K562 (cell line): ENCODE results near the gene ZSWIM6. TPM values are rescaled to one million over a fixed set of nuclear protein-coding genes. Genes with fewer than 3 reads are reported as not detected.

Source experiments
- ATAC-seq: fragments of 200-7000 bp; cut with Tn5 transposase; 3 replicates; pipeline ENCODE4 v1.9.1; 2020; ENCODE audit warnings: moderate library complexity
- BruUV-seq: library from RNA; stranded (reverse); fragments of 400-500 nt; replicated peaks from 2 replicates; lab custom pipeline; 2021; lab: Mats Ljungman, UMichigan
- CTCF ChIA-PET: fragments of 300-600 bp; formaldehyde crosslinking; extraction: SDS; loops from one replicate; lab custom pipeline; 2021; ENCODE audit warnings: low intra/inter-chr PET ratio; lab: Yijun Ruan, JAX
- POLR2A ChIA-PET: fragments of 300-600, 350-650 bp; sonication (Branson Sonifier 250); formaldehyde crosslinking; extraction: SDS; loops from one replicate; lab custom pipeline; 2021; ENCODE audit warnings: antibody characterized with exemption, inconsistent platforms; lab: Yijun Ruan, JAX
- DNase-seq, 4 experiments: peaks; one replicate each; pipeline versions ENCODE4 v3.0.0 to v3.0.0-alpha.2; 2011 to 2018; ENCODE audit warnings: low spot score in 3 of 4, mixed read lengths in 3 of 4; ENCODE audit errors: extremely low read depth in 1 of 4
- FAIRE-seq: peaks from 2 replicates; lab custom pipeline; 2011; peaks lifted over from hg19 to GRCh38; lab: Jason Lieb, UNC
- H2AFZ ChIP-seq: 2 replicates; pipeline ENCODE4 v1.6.0; 2011; ENCODE audit warnings: low read depth, low read length, control low read depth, inconsistent platforms
- H3K27ac ChIP-seq: fragments of 200-600 bp; 3 replicates; pipeline ENCODE4 v1.8.0; 2011; ENCODE audit warnings: low read depth, mild to moderate bottlenecking, control low read depth, inconsistent platforms, low read length, moderate library complexity, mixed read lengths; ENCODE audit errors: extremely low read depth
- H3K27me3 ChIP-seq, 2 experiments: fragments of 300-600 bp in 1 of 2; 2 replicates in 1 of 2; 3 replicates in 1 of 2; pipeline versions ENCODE4 v1.6.0 to v1.8.0; 2011; ENCODE audit warnings: inconsistent platforms in 2 of 2, low read length in 2 of 2, mild to moderate bottlenecking in 1 of 2, mixed read lengths in 1 of 2, moderate library complexity in 1 of 2; ENCODE audit not compliant: control insufficient read depth in 2 of 2, insufficient read depth in 2 of 2
- H3K36me3 ChIP-seq: fragments of 300-600 bp; 3 replicates; pipeline ENCODE4 v1.8.0; 2011; ENCODE audit warnings: mild to moderate bottlenecking, low read length, inconsistent platforms; ENCODE audit not compliant: control insufficient read depth, insufficient read depth
- H3K4me1 ChIP-seq, 2 experiments: fragments of 200-600 bp in 1 of 2; replicated peaks in 1 of 2; 2 replicates in 1 of 2; 3 replicates in 1 of 2; pipeline versions ENCODE4 v1.5.1 to v1.8.0; 2011; ENCODE audit warnings: inconsistent platforms in 2 of 2, low read length in 2 of 2, mild to moderate bottlenecking in 1 of 2, mixed read lengths in 1 of 2, moderate library complexity in 1 of 2; ENCODE audit not compliant: control insufficient read depth in 2 of 2, insufficient read depth in 2 of 2
- H3K4me2 ChIP-seq: 2 replicates; pipeline ENCODE4 v1.6.1; 2011; ENCODE audit warnings: low read length, control low read depth, inconsistent platforms, mixed read lengths; ENCODE audit not compliant: insufficient read depth
- H3K4me3 ChIP-seq: fragments of 200-600 bp; sonication (generic), shearing (Covaris generic); 2 replicates; pipeline ENCODE4 v1.5.1; 2016; ENCODE audit warnings: control low read depth, inconsistent platforms
- H3K79me2 ChIP-seq: fragments of 200-600 bp; 3 replicates; pipeline ENCODE4 v1.8.0; 2011; ENCODE audit warnings: low read length, inconsistent platforms; ENCODE audit not compliant: control insufficient read depth, insufficient read depth
- H3K9ac ChIP-seq, 2 experiments: 2 replicates each; pipeline versions ENCODE4 v1.6.0 to v1.6.1; 2011; ENCODE audit warnings: low read depth in 2 of 2, low read length in 2 of 2, control low read depth in 1 of 2, inconsistent platforms in 1 of 2, mild to moderate bottlenecking in 1 of 2, mixed read lengths in 1 of 2; ENCODE audit not compliant: insufficient read depth in 1 of 2
- H3K9me1 ChIP-seq: one replicate; pipeline ENCODE4 v1.6.0; 2011; ENCODE audit warnings: inconsistent platforms, mild to moderate bottlenecking, low read length, moderate library complexity; ENCODE audit not compliant: control insufficient read depth, insufficient read depth
- H3K9me3 ChIP-seq: replicated peaks from 2 replicates; pipeline ENCODE4 v1.5.1; 2011; ENCODE audit warnings: low read depth, low read length, inconsistent platforms; ENCODE audit not compliant: control insufficient read depth, insufficient read depth
- H4K20me1 ChIP-seq: replicated peaks from 2 replicates; pipeline ENCODE4 v1.6.1; 2011; ENCODE audit warnings: low read length, inconsistent platforms, mixed read lengths; ENCODE audit not compliant: control insufficient read depth, insufficient read depth
- BCL6 ChIP-seq: fragments of 250-450 bp; sonication (Bioruptor Pico); IDR thresholded peaks from 2 replicates; pipeline ENCODE4 v1.4.0; 2020
- CTCF ChIP-seq, 3 experiments: IDR thresholded peaks in 2 of 3; conservative IDR thresholded peaks in 1 of 3; 2 replicates each; pipeline ENCODE4 v1.5.1; 2011 to 2012; ENCODE audit warnings: low read length in 3 of 3, mild to moderate bottlenecking in 3 of 3, control low read depth in 2 of 3, improper control_type of control experiment in 1 of 3, inconsistent platforms in 1 of 3, low read depth in 1 of 3, mixed read lengths in 1 of 3, moderate library complexity in 1 of 3; ENCODE audit not compliant: insufficient read depth in 2 of 3
- DDX20 ChIP-seq: fragments of 450-650 bp; IDR thresholded peaks from 2 replicates; pipeline ENCODE4 v1.6.1; 2016; ENCODE audit warnings: missing genetic modification characterization, low read depth, mild to moderate bottlenecking, missing compliant biosample characterization, moderate library complexity
- MCM3 ChIP-seq: fragments of 450-650 bp; IDR thresholded peaks from 2 replicates; pipeline ENCODE4 v1.6.1; 2016
- PPARD ChIP-seq: fragments of 250-450 bp; sonication (Bioruptor Pico); IDR thresholded peaks from 2 replicates; pipeline ENCODE4 v1.8.0; 2022; ENCODE audit warnings: inconsistent platforms, mild to moderate bottlenecking, moderate library complexity
- WGBS: fragments of 100-300 bp; shearing (Covaris generic); methylation state at CpG from one replicate; pipeline ENCODE4 v1.1.6; 2016; ENCODE audit warnings: low coverage, mixed read lengths; ENCODE audit not compliant: insufficient coverage; ENCODE audit errors: missing lambda C conversion rate; 5-methylcytosine and 5-hydroxymethylcytosine counted together
- in situ Hi-C: fragments of 300-500 bp; cut with MboI; formaldehyde crosslinking; loops from 4 replicates; pipeline ENCODE4 v1.15.0; 2018; ENCODE audit warnings: inconsistent platforms, mixed read lengths
- intact Hi-C: fragments of 100-400 bp; cut with micrococcal nuclease; formaldehyde crosslinking; loops from 2 replicates; pipeline ENCODE4 v1.14.2; 2022
- polyA plus RNA-seq, 8 experiments: library from polyadenylated mRNA; depleted of rRNA in 4 of 8; stranded (reverse) in 5 of 8; unstranded in 3 of 8; fragments of >200 nt; fragmentation: Nextera tagmentation in 2 of 8; fragmentation: Illumina TruSeq in 1 of 8; extraction: Ambion mirVana in 2 of 8; extraction: Trizol in 1 of 8; gene quantifications; 2 replicates each; pipeline versions ENCODE4 v1.2.1 to v1.2.3, GENCODE V29; 2011 to 2014; ENCODE audit warnings: inconsistent platforms in 1 of 8, missing spikeins in 1 of 8
- total RNA-seq, 7 experiments: library from RNA; depleted of rRNA in 6 of 7; stranded (reverse); fragments of >200 nt in 6 of 7; fragmentation: Illumina TruSeq in 2 of 7; extraction: Trizol in 2 of 7; gene quantifications; 2 replicates each; pipeline versions ENCODE4 v1.2.1 to v1.2.3, GENCODE V29; 2011 to 2021; ENCODE audit warnings: low replicate concordance in 1 of 7
- TF ChIP-seq, protein P1 (sequence below): sonication (generic); formaldehyde crosslinking; IDR thresholded peaks from 2 replicates; pipeline ENCODE4 v1.8.1; 2023; ENCODE audit warnings: mild to moderate bottlenecking, missing genetic modification reagents

The ZSWIM6 gene
- total and polyA plus RNA-seq, 9 of the 15 experiments (the other 6 are each of a cell fraction or from before 2014, with no cell fraction given): 0.81 to 3.2 (median 2.0) TPM

GRCh38 chr5:61307191-61307590 lies 24.9 kb upstream of the ZSWIM6 start:
- Histone ChIP-seq H3K4me2 (no peak overlapping the region), H3K27ac (no peak overlapping the region), H2AFZ (no peak overlapping the region), H4K20me1 (no peaks in the 10 kb centered on the region), H3K4me3 (no peak overlapping the region), H3K9me1 (no peaks in the 10 kb centered on the region), H3K79me2 (no peaks in the 10 kb centered on the region), H3K27me3 (peaks cover 0 to 18% of the 10 kb centered on the region in 2 experiments; a peak in 2 of 5 replicates), H3K9ac (no peak overlapping the region), H3K4me1 (peaks cover 0 to 3% of the 10 kb centered on the region in 2 experiments; a peak in 1 of 5 replicates), H3K9me3 (no peaks in the 10 kb centered on the region), H3K36me3 (no peaks in the 10 kb centered on the region)
- in situ Hi-C loops (no loop called here), intact Hi-C loops (no loop called here)
- no peak for FAIRE-seq
- ChIA-PET POLR2A (no interaction called here), CTCF (no interaction called here)
- TF ChIP-seq MCM3 (no peak), PPARD (CRISPR knock-in tag) (no peak), BCL6 (CRISPR knock-in tag) (no peak), DDX20 (tag) (no peak), CTCF (IDR thresholded peaks at IDR 0.05 in 2 of 3, conservative IDR thresholded peaks at IDR 0.05 in 1 of 3; ENCODE audit: insufficient read depth in 2 of 3, low read depth in 1 of 3, low read length in 3 of 3) (no peak)
- TF ChIP-seq, protein P1, sequence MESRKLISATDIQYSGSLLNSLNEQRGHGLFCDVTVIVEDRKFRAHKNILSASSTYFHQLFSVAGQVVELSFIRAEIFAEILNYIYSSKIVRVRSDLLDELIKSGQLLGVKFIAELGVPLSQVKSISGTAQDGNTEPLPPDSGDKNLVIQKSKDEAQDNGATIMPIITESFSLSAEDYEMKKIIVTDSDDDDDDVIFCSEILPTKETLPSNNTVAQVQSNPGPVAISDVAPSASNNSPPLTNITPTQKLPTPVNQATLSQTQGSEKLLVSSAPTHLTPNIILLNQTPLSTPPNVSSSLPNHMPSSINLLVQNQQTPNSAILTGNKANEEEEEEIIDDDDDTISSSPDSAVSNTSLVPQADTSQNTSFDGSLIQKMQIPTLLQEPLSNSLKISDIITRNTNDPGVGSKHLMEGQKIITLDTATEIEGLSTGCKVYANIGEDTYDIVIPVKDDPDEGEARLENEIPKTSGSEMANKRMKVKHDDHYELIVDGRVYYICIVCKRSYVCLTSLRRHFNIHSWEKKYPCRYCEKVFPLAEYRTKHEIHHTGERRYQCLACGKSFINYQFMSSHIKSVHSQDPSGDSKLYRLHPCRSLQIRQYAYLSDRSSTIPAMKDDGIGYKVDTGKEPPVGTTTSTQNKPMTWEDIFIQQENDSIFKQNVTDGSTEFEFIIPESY: no peak
- DNase-seq: no peak
- no TSS peak for BruUV-seq
- WGBS: 0% methylated on average over 3 of the region's 3 CpGs
- no peak for ATAC-seq
